ENCODE data around the gene CACNA1H. TPM values are rescaled to one million over a fixed set of nuclear protein-coding genes. Genes with fewer than 3 reads are reported as not detected.

CACNA1H gene
- total RNA-seq, 6 experiments from 2014 or later, result 0.56 to 14.0 (median 5.0) TPM

GRCh38 chr16:1146409-1146808 is 6.5 kb upstream of the CACNA1H start:
- DNase-seq, result no peak

GRCh38 chr16:1147027-1147426 is 5.9 kb upstream of the CACNA1H start:
- no peak for ATAC-seq
- no peak for DNase-seq
- H3K9me3 ChIP-seq, result no peaks in the 10 kb centered on the region
- H3K36me3 ChIP-seq, result no peaks in the 10 kb centered on the region
- intact Hi-C loops (cut with DNase I), result no loop called here
- H3K4me1 ChIP-seq, result no peaks in the 10 kb centered on the region
- 86% methylated on average over 4 of the region's 5 CpGs for WGBS (ENCODE audit: insufficient coverage, low coverage, low lambda C conversion rate, missing lambda C conversion rate)
- H3K27ac ChIP-seq, result no peak overlapping the region
- H3K27me3 ChIP-seq, result no peaks in the 10 kb centered on the region
- no peak overlapping the region for H3K4me3 ChIP-seq
- TF ChIP-seq CTCF (IDR thresholded peaks at IDR 0.05) (no peak), POLR2A (IDR thresholded peaks at IDR 0.05) (no peak)

More at GRCh38 chr16:1146409-1146808, 6.5 kb upstream of the CACNA1H start:
- H3K36me3 ChIP-seq, result no peaks in the 10 kb centered on the region
- WGBS (ENCODE audit: insufficient coverage, low coverage, low lambda C conversion rate, missing lambda C conversion rate), result 90% methylated on average over 7 of the region's 16 CpGs
- intact Hi-C loops (cut with DNase I), result no loop called here
- H3K4me1 ChIP-seq, result no peaks in the 10 kb centered on the region
- no peak for TF ChIP-seq POLR2A (IDR thresholded peaks at IDR 0.05)
- TF ChIP-seq CTCF (IDR thresholded peaks at IDR 0.05), result no peak
- no peak for ATAC-seq
- no peaks in the 10 kb centered on the region for H3K27me3 ChIP-seq
- no peak overlapping the region for H3K27ac ChIP-seq
- H3K4me3 ChIP-seq, result no peak overlapping the region
- no peaks in the 10 kb centered on the region for H3K9me3 ChIP-seq

- WGBS (ENCODE audit: insufficient coverage, low coverage, low lambda C conversion rate, missing lambda C conversion rate), result 75% methylated on average over 2 of the region's 22 CpGs
- intact Hi-C loops (cut with DNase I), result no loop called here
- DNase-seq (no peak), ATAC-seq (no peak)
- Histone ChIP-seq H3K27ac (no peak overlapping the region), H3K4me1 (peaks cover 0 to 2% (median 0%) of the 10 kb centered on the region in 4 donors), H3K9me3 (no peaks in the 10 kb centered on the region), H3K4me3 (no peak overlapping the region), H3K36me3 (no peaks in the 10 kb centered on the region), H3K27me3 (no peaks in the 10 kb centered on the region)
- no peak for TF ChIP-seq POLR2A (IDR thresholded peaks at IDR 0.05)
- no peak for TF ChIP-seq CTCF (IDR thresholded peaks at IDR 0.05)
These were observed 3.7 kb upstream of the CACNA1H start for GRCh38 chr16:1149101-1149636.

- H3K27me3 ChIP-seq, result peaks cover 0 to 3% of the 10 kb centered on the region in 2 donors
- intact Hi-C loops (cut with DNase I), result no loop called here
- no peak for DNase-seq
These were observed 2.4 kb upstream of the CACNA1H start for GRCh38 chr16:1150511-1150982.

More at GRCh38 chr16:1150511-1150982, 2.4 kb upstream of the CACNA1H start:
- H3K4me3 ChIP-seq, result no peak overlapping the region
- no peak overlapping the region for H3K27ac ChIP-seq
- no peaks in the 10 kb centered on the region for H3K9me3 ChIP-seq
- no peak for ATAC-seq
- no peak for TF ChIP-seq POLR2A (IDR thresholded peaks at IDR 0.05)
- TF ChIP-seq CTCF (IDR thresholded peaks at IDR 0.05), result no peak
- WGBS (ENCODE audit: insufficient coverage, low coverage, low lambda C conversion rate, missing lambda C conversion rate), result 79% methylated on average over 13 of the region's 21 CpGs
- H3K36me3 ChIP-seq, result no peaks in the 10 kb centered on the region
- peaks cover 0 to 16% (median 7%) of the 10 kb centered on the region in 4 donors for H3K4me1 ChIP-seq

Data from right lobe of liver (tissue), 6 donors.